Loucy (cell line): ENCODE measurements around the gene XCR1.

Source experiments
- H2AFZ ChIP-seq: fragments of 200-600 bp; sonication (generic); 2 replicates; pipeline ENCODE4 v1.6.0; 2016; ENCODE audit warnings: antibody characterized with exemption, mild to moderate bottlenecking, low read length, moderate library complexity
- H3F3A ChIP-seq: fragments of 200-600 bp; 2 replicates; pipeline ENCODE4 v1.6.0; 2016; ENCODE audit warnings: antibody characterized with exemption, low read depth, mild to moderate bottlenecking
- H3K27me3 ChIP-seq: fragments of 200-600 bp; sonication (generic); 2 replicates; pipeline ENCODE4 v1.6.1; 2014; ENCODE audit warnings: low read length, mild to moderate bottlenecking; ENCODE audit not compliant: insufficient read depth, poor library complexity, severe bottlenecking
- H3K36me3 ChIP-seq: fragments of 200-600 bp; sonication (generic); 2 replicates; pipeline ENCODE4 v1.6.1; 2016; ENCODE audit warnings: low read length; ENCODE audit not compliant: insufficient read depth
- H3K4me1 ChIP-seq: fragments of 200-600 bp; sonication (generic); 2 replicates; pipeline ENCODE4 v1.5.1; 2014; ENCODE audit warnings: low read length, mild to moderate bottlenecking; ENCODE audit not compliant: insufficient read depth, poor library complexity, severe bottlenecking
- H3K4me2 ChIP-seq: fragments of 200-600 bp; sonication (generic); 2 replicates; pipeline ENCODE4 v1.6.0; 2014; ENCODE audit warnings: antibody characterized with exemption, low read length, low read depth, mild to moderate bottlenecking; ENCODE audit not compliant: poor library complexity, severe bottlenecking
- H3K4me3 ChIP-seq: fragments of 200-600 bp; sonication (generic); 2 replicates; pipeline ENCODE4 v1.5.1; 2014; ENCODE audit warnings: low read length, mild to moderate bottlenecking, mixed read lengths; ENCODE audit not compliant: poor library complexity, severe bottlenecking
- H3K79me2 ChIP-seq: fragments of 200-600 bp; sonication (generic); 2 replicates; pipeline ENCODE4 v1.6.1; 2014; ENCODE audit warnings: low read length; ENCODE audit not compliant: insufficient read depth
- H3K9ac ChIP-seq: fragments of 200-600 bp; sonication (generic); 2 replicates; pipeline ENCODE4 v1.6.0; 2014; ENCODE audit warnings: mild to moderate bottlenecking, low read depth, low read length, moderate library complexity; ENCODE audit not compliant: poor library complexity, severe bottlenecking
- H3K9me2 ChIP-seq: fragments of 200-600 bp; sonication (generic); replicated peaks from 2 replicates; pipeline ENCODE4 v1.6.1; 2016; ENCODE audit warnings: low read depth, low read length, mixed read lengths
- H3K9me3 ChIP-seq: fragments of 200-600 bp; sonication (generic); 2 replicates; pipeline ENCODE4 v1.6.1; 2014; ENCODE audit warnings: mild to moderate bottlenecking, antibody characterized with exemption, low read length, low read depth; ENCODE audit not compliant: insufficient read depth
- H4K20me1 ChIP-seq: fragments of 200-600 bp; sonication (generic); 2 replicates; pipeline ENCODE4 v1.6.0; 2014; ENCODE audit warnings: antibody characterized with exemption, low read length, mild to moderate bottlenecking; ENCODE audit not compliant: insufficient read depth, poor library complexity, severe bottlenecking
- EZH2phosphoT487 ChIP-seq: fragments of 200-600 bp; IDR thresholded peaks from 2 replicates; pipeline ENCODE4 v1.6.1; 2018; ENCODE audit warnings: antibody characterized with exemption, mild to moderate bottlenecking, moderate library complexity, borderline replicate concordance
- TF ChIP-seq, protein P1 (sequence below): fragments of 200-600 bp; sonication (generic); conservative IDR thresholded peaks from 2 replicates; pipeline ENCODE4 v1.5.1; 2014; ENCODE audit warnings: mild to moderate bottlenecking, antibody characterized with exemption, low read length

XCR1 gene

DNA sequence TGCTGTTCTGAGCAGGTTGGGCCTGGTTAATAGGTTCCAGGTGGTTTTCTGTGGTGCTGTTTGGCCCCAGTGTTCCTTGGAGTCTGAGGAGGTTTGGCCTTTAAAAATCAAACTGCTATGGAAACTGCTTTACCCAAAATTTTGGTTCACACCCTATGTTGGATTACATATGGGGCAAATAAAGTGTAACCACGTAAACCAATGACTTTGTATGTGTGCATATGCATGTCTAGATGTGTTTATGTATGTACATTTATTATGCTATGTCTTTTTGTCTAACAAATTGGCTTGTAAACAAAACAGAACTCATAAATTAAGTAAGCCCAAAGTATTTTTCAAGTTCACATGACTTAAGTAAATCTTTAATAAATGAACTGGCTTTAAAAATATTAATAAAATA, 8.9 kb upstream of the XCR1 start:
- Histone ChIP-seq H3K9me3 (no peaks in the 10 kb centered on the region; the same call in 1 of the 2 replicates), H3K9ac (no peak overlapping the region), H3K4me1 (no peaks in the 10 kb centered on the region), H3K4me2 (no peak overlapping the region), H4K20me1 (no peaks in the 10 kb centered on the region), H3F3A (no peaks in the 10 kb centered on the region), H3K79me2 (no peaks in the 10 kb centered on the region), H3K9me2 (no peaks in the 10 kb centered on the region), H3K4me3 (no peak overlapping the region), H3K36me3 (no peaks in the 10 kb centered on the region), H3K27me3 (no peaks in the 10 kb centered on the region), H2AFZ (no peak overlapping the region)
- TF ChIP-seq, protein P1, sequence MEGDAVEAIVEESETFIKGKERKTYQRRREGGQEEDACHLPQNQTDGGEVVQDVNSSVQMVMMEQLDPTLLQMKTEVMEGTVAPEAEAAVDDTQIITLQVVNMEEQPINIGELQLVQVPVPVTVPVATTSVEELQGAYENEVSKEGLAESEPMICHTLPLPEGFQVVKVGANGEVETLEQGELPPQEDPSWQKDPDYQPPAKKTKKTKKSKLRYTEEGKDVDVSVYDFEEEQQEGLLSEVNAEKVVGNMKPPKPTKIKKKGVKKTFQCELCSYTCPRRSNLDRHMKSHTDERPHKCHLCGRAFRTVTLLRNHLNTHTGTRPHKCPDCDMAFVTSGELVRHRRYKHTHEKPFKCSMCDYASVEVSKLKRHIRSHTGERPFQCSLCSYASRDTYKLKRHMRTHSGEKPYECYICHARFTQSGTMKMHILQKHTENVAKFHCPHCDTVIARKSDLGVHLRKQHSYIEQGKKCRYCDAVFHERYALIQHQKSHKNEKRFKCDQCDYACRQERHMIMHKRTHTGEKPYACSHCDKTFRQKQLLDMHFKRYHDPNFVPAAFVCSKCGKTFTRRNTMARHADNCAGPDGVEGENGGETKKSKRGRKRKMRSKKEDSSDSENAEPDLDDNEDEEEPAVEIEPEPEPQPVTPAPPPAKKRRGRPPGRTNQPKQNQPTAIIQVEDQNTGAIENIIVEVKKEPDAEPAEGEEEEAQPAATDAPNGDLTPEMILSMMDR: no peak

DNA sequence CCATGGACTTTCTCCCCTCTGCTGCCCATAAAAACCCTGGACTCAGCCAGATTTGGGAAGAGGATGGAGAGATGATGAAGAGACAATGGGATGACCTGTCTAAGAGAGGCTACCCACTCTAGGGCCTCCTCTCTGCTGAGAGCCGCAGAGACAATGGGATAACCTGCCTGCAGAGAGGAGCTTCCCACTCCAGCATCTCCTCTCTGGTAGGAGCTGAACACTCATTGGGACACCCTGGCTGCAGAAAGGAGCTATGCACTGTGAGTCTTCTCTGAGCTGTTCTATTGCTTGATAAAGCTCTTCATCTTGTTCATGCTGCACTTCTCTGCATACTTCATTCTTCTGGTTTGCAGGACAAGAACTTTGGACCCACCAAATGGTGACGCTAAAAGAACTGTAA, 4.5 kb upstream of the XCR1 start:
- Histone ChIP-seq H3K9ac (no peak overlapping the region), H3K4me3 (no peak overlapping the region), H3K4me2 (no peak overlapping the region), H3F3A (no peaks in the 10 kb centered on the region), H3K79me2 (no peaks in the 10 kb centered on the region), H3K27me3 (no peaks in the 10 kb centered on the region), H3K4me1 (no peaks in the 10 kb centered on the region), H4K20me1 (no peaks in the 10 kb centered on the region), H3K9me2 (no peaks in the 10 kb centered on the region), H2AFZ (no peak overlapping the region), H3K36me3 (no peaks in the 10 kb centered on the region), H3K9me3 (peaks cover 9% of the 10 kb centered on the region; the same call in 1 of the 2 replicates)
- TF ChIP-seq, protein P1: no peak
- TF ChIP-seq EZH2phosphoT487: no peak

DNA sequence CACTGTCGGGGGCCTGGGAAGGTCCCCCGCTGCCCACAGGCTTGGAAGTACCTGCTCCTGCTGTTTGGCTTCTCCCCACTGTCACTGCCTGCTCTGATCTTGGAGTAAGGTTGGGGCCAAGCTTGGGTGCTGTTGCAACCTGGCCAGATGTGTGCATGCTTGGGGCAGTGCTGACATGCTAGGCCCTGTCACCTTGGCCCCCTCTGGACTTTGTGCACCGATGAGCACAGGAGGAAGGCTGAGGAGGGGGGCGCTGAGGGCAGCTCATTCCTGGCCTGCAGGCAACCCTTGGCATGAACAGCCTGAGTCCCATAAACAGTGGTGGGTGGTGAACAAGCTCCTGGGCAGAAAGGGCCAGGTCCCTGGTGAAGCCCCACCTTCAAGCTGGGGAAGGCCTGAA, 4.0 kb upstream of the XCR1 start:
- no peaks in the 10 kb centered on the region for H4K20me1 ChIP-seq
- no peaks in the 10 kb centered on the region for H3K27me3 ChIP-seq
- peaks cover 9% of the 10 kb centered on the region; the same call in 1 of the 2 replicates for H3K9me3 ChIP-seq
- no peak overlapping the region for H3K4me2 ChIP-seq
- H3F3A ChIP-seq: no peaks in the 10 kb centered on the region
- H3K79me2 ChIP-seq: no peaks in the 10 kb centered on the region
- no peaks in the 10 kb centered on the region for H3K9me2 ChIP-seq
- no peak for TF ChIP-seq EZH2phosphoT487
- TF ChIP-seq, protein P1: no peak
- no peaks in the 10 kb centered on the region for H3K36me3 ChIP-seq
- no peaks in the 10 kb centered on the region for H3K4me1 ChIP-seq
- H3K4me3 ChIP-seq: no peak overlapping the region
- H2AFZ ChIP-seq: no peak overlapping the region
- no peak overlapping the region for H3K9ac ChIP-seq
